ENCODE measurements around the gene DEXI.

- no peak for TF ChIP-seq CTCF (IDR thresholded peaks at IDR 0.05)
- no peak for TF ChIP-seq POLR2AphosphoS5 (IDR thresholded peaks at IDR 0.05)
These were observed 47.3 kb upstream of the DEXI start for GRCh38 chr16:10989559-10989958.
